H1 (cell line): ENCODE results near the gene GRSF1. TPM values are rescaled to one million over a fixed set of nuclear protein-coding genes. Genes with fewer than 3 reads are reported as not detected.

Source experiments
- CBX8 ChIP-seq: fragments of 300-800, 300-1000 bp; sonication (generic); IDR thresholded peaks from 2 replicates; pipeline ENCODE4 v1.7.1; 2016; ENCODE audit warnings: low read depth, low read length, borderline replicate concordance
- CTCF ChIP-seq, 3 experiments: IDR thresholded peaks; 1 replicate in 2 of 3; 2 replicates in 1 of 3; pipeline versions ENCODE4 v1.5.1 to v1.6.1; 2011; ENCODE audit warnings: low read length in 3 of 3, mild to moderate bottlenecking in 3 of 3, inconsistent platforms in 2 of 3, low read depth in 1 of 3, moderate library complexity in 1 of 3; ENCODE audit not compliant: insufficient read depth in 1 of 3; ENCODE audit errors: control extremely low read depth in 1 of 3
- EGR1 ChIP-seq: IDR thresholded peaks from 2 replicates; pipeline ENCODE4 v1.6.1; 2011; ENCODE audit warnings: low read depth, low read length, borderline replicate concordance
- MAFK ChIP-seq: IDR thresholded peaks from 2 replicates; pipeline ENCODE4 v1.6.1; 2012; ENCODE audit warnings: low read depth, mild to moderate bottlenecking, improper control_type of control experiment, low read length
- SP1 ChIP-seq: IDR thresholded peaks from 2 replicates; pipeline ENCODE4 v1.6.1; 2011; ENCODE audit warnings: low read depth, low read length
- TBP ChIP-seq: IDR thresholded peaks from 2 replicates; pipeline ENCODE4 v1.6.1; 2011; ENCODE audit warnings: low read depth, low read length, improper control_type of control experiment
- USF2 ChIP-seq: IDR thresholded peaks from 2 replicates; pipeline ENCODE4 v1.6.1; 2011; ENCODE audit warnings: low read length, improper control_type of control experiment
- polyA plus RNA-seq, 7 experiments: library from polyadenylated mRNA; depleted of rRNA in 3 of 7; stranded (reverse) in 5 of 7; unstranded in 2 of 7; fragments of >200 nt in 5 of 7; fragments of 200-250 nt in 2 of 7; gene quantifications; 1 replicate in 5 of 7; 2 replicates in 1 of 7; 4 replicates in 1 of 7; pipeline versions ENCODE4 v1.2.1 to v1.2.3, GENCODE V29; 2011 to 2013; ENCODE audit warnings: missing spikeins in 2 of 7, mixed read lengths in 2 of 7
- total RNA-seq: library from RNA; stranded (reverse); fragmentation: NEBNext Ultra II Directional; extraction: Animal tissue kit (Norgen Biotek cat#: 25700); gene quantifications from 2 replicates; pipeline ENCODE4 v1.2.1, GENCODE V29; 2021

GRSF1 gene
- total and polyA plus RNA-seq, 2 of the 8 experiments (the other 6 are each of a cell fraction or from before 2014, with no cell fraction given): 44.3 to 112 TPM

- TF ChIP-seq USF2: no peak
- TF ChIP-seq EGR1: no peak
- no peak for TF ChIP-seq CTCF (IDR thresholded peaks at IDR 0.05; ENCODE audit: control extremely low read depth in 1 of 3, insufficient read depth in 1 of 3, low read depth in 1 of 3, low read length in 3 of 3)
- TF ChIP-seq MAFK: no peak
- no peak for TF ChIP-seq TBP
- no peak for TF ChIP-seq SP1
- no peak for TF ChIP-seq CBX8
Measured at GRCh38 chr4:70801265-70801809, 38.4 kb downstream of the GRSF1 start (continued).
